Measurements from ENCODE around the gene CABLES1.

The CABLES1 gene

DNA sequence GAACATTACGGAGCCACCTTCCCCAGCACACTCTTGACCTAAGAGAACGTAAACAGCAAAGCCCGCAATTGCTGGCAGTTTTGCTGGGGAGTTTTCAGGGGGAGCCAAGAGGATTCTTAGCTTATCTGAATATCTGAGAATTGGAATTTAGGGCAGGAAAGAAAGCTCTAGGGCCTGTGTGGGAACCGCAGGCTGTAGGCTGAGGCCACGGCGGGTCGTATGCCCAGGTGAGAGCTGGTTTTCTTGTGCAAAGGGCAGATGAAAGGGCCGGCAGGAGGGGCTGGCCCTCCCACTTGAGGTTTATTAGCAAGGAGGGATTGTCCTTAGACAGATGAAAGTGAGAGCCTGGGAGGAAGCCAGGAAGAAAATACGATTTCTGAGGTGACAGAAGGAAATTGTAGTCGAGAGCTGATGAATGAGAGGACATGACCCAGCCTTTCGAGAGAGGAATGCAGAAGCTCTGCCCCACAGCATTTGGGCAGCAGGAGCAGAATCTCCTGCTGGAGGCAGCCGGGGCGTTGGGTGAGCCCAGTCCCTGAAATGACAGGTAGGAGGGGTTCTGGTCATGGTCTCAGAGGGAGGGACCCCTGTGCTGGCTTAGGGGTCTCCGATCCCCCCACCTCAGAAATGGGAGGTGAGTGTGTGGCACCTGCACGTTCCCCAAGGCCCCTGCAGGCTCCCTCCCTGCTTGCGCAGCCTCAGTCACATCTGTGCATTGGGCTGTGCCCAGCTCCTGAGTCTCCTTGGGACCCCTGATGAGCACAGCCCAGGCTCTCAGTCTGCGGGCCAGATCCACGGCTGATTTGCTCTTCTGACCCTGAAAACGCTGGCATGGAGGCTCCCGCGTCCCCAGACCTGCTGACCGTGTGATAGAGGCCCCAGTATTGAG lies 61.1 kb downstream of the CABLES1 start:
- no peak for DNase-seq

- DNase-seq: no peak
Measured at GRCh38 chr18:23198217-23198845, 63.0 kb downstream of the CABLES1 start.

DNA sequence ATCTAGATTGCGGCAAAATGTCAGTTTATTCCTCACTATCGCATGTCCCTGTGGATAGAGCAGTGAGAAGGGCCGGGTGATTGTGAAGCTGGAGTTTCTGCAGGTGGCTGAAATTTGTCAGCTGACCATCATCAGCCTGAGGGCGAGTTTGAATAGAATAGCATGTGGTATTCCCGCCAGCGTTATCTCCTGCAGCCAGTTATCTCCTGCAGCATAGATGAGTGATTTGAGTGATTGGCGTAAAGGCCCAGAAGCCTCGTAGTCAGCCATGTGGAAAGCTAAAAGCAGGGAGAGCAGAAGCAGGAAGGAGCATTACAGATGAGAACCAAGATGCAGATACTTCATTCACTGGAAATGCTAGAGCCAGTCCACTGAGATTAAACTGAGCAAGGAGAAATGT lies 65.5 kb downstream of the CABLES1 start:
- DNase-seq: no peak

GRCh38 chr18:23201741-23202140 lies 66.5 kb downstream of the CABLES1 start:
- no peak for DNase-seq

GRCh38 chr18:23203891-23204432 lies 68.7 kb downstream of the CABLES1 start:
- DNase-seq: no peak

GRCh38 chr18:23204589-23205235 lies 69.4 kb downstream of the CABLES1 start:
- no peak for DNase-seq

DNA sequence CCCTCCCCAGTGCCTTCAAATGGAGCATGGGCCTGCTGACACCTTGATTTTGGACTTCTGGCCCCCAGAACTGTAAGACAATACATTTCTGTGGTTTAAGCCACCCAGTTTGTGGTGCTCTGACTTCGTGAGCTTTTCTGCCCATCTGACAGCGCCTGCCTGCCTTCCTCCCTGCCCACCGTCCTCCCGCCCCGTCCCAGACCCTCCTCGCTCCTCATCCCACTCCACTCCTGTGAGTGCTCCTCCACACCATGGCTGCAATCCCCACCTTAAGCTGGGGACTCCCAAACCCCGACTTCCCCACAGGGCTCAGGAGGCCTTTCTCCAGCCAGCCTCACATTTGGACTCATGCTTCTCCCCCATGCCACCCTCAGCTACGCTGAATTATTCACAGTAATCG lies 70.7 kb downstream of the CABLES1 start:
- no peak for DNase-seq

GRCh38 chr18:23207191-23207955 lies 72.1 kb downstream of the CABLES1 start:
- no peak for DNase-seq

- no peak for DNase-seq
Measured at GRCh38 chr18:23207994-23208393, 72.7 kb downstream of the CABLES1 start.

GRCh38 chr18:23208600-23208999 lies 73.3 kb downstream of the CABLES1 start:
- no peak for DNase-seq

- DNase-seq: no peak
Measured at GRCh38 chr18:23209031-23209430, 73.7 kb downstream of the CABLES1 start.

GRCh38 chr18:23209796-23210195 lies 74.5 kb downstream of the CABLES1 start:
- DNase-seq: no peak

DNA sequence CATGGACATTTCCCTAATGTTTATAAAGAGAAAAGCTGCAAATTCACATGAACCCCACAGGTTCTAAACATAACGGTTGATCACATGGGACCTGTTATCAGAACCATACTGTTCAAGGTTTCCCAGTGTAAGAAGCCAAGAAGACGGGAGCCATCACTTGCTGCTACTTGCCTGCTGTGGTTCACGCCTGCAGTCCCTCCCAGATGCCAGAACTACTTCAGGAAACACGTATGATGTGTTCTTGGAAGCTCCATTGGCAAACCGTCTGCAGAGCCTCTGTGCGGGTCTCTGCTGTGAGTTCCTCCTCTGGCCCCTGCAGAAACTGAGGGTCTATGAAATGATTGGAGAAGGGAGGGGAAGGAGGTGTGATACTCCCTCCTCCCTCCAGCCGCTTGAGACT lies 75.2 kb downstream of the CABLES1 start:
- DNase-seq: no peak

GRCh38 chr18:23211146-23211545 lies 75.9 kb downstream of the CABLES1 start:
- DNase-seq: no peak

DNA sequence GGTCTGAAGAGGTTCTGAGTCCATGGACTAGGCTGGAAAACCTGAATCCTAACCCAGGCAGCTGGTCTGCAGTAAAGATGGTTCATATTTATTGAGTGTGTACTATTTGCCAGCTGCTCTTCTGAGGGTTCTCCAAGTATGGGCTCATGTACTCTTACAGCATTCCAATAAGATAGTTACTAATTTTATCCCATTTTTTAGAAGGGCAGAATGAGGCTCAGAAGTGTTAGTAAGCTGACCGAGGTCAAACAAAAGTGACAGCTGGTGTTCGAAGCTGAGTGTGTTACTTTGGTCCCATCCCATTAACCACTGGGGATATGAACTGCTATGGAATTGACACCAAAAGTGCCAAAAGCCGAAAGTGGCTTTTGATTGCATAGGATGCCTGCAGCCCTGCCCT lies 76.9 kb downstream of the CABLES1 start:
- no peak for DNase-seq

DNA sequence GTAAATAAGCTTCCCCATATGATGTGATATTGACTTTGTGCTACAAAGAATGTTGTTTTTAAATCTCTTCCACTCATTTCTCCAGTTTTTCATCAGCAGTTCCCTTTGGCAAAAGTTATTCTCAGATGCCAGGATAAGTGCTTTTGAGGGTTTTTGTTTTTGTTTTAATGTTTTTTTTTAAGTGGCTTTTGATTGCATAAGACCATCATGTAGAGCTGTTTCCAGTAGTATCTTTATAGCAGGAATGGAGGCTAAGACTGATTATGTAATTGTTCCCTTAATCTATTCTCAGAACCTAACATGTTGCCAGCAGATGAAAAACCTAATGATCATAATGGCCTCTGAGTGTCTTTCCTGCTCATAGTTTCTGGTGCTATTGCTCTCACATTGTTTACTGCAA lies 77.9 kb downstream of the CABLES1 start:
- DNase-seq: no peak

- no peak for DNase-seq
Measured at GRCh38 chr18:23217781-23218180, 82.5 kb downstream of the CABLES1 start.

- no peak for DNase-seq
Measured at GRCh38 chr18:23220355-23220754, 85.1 kb downstream of the CABLES1 start.

GRCh38 chr18:23223641-23224040 lies 88.4 kb downstream of the CABLES1 start:
- DNase-seq: no peak

- no peak for DNase-seq
Measured at GRCh38 chr18:23225503-23225902, 90.2 kb downstream of the CABLES1 start.

- no peak for DNase-seq
Measured at GRCh38 chr18:23226391-23226790, 91.1 kb downstream of the CABLES1 start.

GRCh38 chr18:23226930-23227725 lies 91.8 kb downstream of the CABLES1 start:
- no peak for DNase-seq

All from NCI-H1417 treated with DMSO at 0.1 percent for 48 hours (cell line).